Measurements from ENCODE around the gene CBX4.
A peak's percentile ranks its signal among the peaks of the same experiment; 100 is the strongest.

Gene CBX4

GRCh38 chr17:79811868-79812352 is 27.3 kb downstream of the CBX4 start:
- no peak for DNase-seq

GRCh38 chr17:79811011-79811867 is 28.0 kb downstream of the CBX4 start:
- peak; percentile 81 for DNase-seq

- DNase-seq = peak; percentile 77
These were observed 28.9 kb downstream of the CBX4 start for GRCh38 chr17:79810130-79811010.

GRCh38 chr17:79809530-79810129 is 29.6 kb downstream of the CBX4 start:
- DNase-seq = peak; percentile 58

GRCh38 chr17:79808763-79809529 is 30.3 kb downstream of the CBX4 start:
- peak; percentile 62 for DNase-seq

GRCh38 chr17:79806863-79807720 is 32.1 kb downstream of the CBX4 start:
- DNase-seq = no peak

- no peak for DNase-seq
These were observed 32.8 kb downstream of the CBX4 start for GRCh38 chr17:79806446-79806760.

GRCh38 chr17:79804856-79805696 is 34.2 kb downstream of the CBX4 start:
- DNase-seq = peak; percentile 36

- DNase-seq = peak; percentile 79
These were observed 35.0 kb downstream of the CBX4 start for GRCh38 chr17:79803997-79804855.

- DNase-seq = no peak
These were observed 35.7 kb downstream of the CBX4 start for GRCh38 chr17:79803421-79803996.

GRCh38 chr17:79802736-79803420 is 36.4 kb downstream of the CBX4 start:
- DNase-seq = peak; percentile 56

GRCh38 chr17:79802039-79802735 is 37.1 kb downstream of the CBX4 start:
- no peak for DNase-seq

GRCh38 chr17:79801156-79802038 is 37.8 kb downstream of the CBX4 start:
- DNase-seq = peak; percentile 68

GRCh38 chr17:79800325-79801155 is 38.7 kb downstream of the CBX4 start:
- DNase-seq = peak; percentile 77

- DNase-seq = no peak
These were observed 39.5 kb downstream of the CBX4 start for GRCh38 chr17:79799538-79800324.
